Activated CD8-positive, alpha-beta memory T cell treated with anti-CD3 and anti-CD28 coated beads, Interleukin-2, amount 50 U/mL, for 4 hours (primary cell): ENCODE data around the gene UNKL.

Experiments
- DNase-seq: peaks from one replicate; pipeline ENCODE4 v3.0.0-alpha.2; 2020

The UNKL gene

DNA sequence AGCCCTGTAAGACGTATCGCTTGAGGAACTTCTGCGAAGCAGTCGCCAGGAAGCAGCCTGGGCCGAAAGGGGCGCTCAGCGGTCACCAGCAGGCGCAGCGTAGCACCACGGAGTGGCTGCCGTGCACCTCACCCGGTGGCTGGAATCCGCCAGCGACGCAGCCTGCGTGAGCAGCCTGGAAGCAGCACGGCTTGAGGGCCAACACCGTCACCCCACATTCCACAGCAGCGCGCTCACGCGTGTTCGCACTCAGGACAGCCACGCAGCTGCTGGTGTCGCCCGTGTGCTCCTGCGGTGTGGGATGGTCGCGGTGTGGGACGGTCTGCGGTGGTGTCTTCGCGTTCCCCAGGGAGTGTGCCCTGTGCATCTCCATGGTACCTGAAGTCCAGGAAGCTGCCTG lies 95.5 kb downstream of the UNKL start:
- no peak for DNase-seq

DNA sequence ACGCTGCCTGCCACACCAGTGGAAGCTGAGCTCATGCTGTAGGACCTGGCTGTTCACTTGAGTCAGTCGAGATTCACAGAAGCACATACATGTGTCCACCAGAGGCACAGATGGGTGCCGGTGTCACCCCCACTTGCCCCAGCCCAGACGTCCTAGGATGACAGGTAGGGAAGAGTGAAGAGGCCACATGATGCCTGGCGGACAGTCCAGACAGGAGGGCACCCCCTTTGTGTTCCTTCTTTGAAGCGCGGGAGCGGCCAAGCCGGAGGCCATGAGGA lies 96.3 kb downstream of the UNKL start:
- no peak for DNase-seq

DNA sequence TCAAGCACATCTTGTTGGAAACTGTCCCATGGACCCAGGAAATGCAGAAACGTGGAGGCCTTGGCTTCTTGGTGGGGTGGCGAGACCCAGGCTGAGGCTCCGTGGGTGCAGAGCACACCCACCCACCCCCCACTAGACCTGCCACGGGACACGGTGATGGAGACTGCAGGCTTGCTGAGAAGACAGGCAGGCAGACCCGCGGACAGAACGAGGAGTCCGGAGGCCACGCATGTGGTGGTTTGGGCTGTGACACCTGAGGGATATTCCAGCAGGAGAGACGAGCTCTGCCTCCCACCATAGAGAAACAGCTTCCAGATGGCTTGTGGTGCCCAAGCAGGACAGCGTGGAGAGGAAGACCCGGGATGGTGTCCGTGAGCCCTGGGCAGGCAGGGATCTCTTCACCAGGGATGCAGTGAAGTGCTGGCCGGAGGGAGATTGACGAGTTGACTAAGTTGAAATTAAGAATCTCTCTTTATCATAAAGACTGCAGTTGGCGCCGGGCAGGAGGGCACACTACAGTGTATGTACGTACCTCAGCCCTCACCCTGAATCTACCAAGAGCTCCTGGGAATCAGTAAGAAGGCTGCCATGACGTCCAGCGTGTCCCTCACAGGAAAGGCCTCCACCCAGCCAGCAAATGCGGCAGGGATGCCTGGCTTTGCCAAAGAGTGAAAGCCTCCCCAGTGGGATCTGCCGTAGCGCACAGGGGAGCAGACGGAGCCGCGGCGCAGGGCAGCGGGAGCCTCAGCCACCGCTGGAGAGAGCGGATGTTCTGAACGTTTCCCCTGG lies 96.8 kb downstream of the UNKL start:
- no peak for DNase-seq

DNA sequence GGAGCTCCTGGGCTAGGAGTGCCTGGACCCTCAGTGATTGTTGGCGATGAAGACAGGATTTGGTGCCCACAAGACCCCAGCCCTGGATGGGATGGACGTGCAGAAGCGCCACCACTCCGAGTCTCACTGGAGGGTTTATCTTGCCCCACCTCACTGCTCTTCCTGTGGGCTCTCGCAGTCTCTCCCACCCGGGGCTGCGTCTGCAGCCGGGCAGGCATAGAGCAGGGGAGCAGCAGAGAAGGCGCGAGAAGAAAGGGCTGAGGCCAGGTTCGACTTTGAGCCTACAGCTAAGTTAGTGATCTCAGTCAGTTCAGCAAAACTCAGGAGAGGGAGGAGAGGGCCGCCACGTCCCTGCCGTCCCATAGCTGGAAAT lies 98.5 kb downstream of the UNKL start:
- DNase-seq: no peak

DNA sequence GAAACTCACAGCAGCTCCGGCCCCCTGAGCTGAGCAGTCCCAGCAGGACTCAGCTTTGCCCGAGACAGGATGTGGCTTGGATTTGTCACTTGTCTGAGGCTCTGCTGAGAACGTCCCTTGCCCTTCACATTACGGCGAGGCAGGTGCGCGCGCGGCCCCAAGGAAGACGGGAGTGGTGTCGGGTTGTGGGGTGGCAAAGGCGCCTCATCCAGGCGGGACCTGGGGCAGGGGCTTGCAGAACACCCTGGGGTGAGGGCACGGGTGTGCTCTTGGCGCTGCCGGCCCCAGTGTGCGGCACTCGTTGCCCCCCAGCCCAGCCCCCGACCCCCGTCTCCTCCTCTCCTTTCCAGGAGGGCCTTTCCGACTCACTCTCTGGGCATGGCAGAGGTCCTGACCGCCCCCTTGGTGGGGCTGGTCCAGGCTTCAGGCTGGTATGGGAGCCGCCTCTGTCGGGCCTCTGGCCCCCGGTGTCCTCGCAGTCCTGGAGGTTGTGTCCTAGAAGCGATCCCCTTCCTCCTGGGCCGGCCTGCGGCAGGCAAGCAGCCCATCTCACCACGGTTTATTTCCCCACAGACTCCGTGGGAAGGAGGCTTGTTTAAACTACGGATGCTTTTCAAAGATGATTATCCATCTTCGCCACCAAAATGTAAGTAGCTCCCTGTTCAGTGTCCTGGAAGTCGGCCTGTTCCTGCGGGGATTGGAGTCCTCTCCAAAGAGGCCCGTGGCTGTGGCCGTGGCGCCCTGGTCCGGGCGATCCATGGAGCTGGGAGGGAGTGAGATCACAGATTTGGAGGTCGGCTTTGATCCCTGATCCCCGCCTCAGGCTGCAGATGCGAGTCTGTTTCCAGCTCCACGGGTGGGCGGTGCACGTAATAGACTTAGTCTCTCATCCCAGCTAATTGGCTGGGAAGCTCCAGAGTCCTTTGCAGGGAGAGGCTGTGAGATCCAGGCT lies 99.1 kb downstream of the UNKL start:
- DNase-seq: no peak

DNA sequence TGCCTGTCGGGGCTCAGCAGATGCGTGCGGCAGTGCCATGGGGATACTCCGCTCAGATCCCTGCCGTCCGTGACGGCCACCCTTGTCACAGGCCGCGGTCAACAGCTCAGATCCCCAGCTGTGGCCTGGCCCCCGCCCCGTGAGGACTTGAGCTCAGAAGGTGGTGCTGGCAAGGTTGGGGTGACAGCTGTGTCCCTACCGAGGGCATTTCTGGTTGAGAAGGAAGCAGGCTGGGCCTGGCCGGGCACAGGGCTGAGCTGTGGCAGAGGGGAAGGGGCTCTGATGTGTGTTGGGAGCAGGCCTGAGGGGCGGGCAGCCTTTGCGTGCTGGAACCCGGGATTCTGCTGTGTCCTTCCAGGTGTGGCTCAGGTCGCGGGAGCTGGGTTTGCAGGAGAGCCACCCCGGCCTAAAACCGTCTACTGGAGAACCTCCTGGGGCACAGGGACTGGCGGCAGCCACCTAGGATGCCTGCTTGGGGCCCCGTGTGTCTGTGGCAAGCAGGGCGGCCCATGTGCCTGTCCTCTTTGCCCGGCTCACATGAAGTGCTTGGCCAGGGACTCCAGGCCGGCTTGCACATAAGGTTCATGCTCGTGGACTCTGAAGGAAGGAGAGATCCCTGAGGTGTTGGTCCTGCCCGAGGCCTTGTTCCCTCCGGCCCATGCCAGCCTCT lies 100.0 kb downstream of the UNKL start:
- DNase-seq: no peak

DNA sequence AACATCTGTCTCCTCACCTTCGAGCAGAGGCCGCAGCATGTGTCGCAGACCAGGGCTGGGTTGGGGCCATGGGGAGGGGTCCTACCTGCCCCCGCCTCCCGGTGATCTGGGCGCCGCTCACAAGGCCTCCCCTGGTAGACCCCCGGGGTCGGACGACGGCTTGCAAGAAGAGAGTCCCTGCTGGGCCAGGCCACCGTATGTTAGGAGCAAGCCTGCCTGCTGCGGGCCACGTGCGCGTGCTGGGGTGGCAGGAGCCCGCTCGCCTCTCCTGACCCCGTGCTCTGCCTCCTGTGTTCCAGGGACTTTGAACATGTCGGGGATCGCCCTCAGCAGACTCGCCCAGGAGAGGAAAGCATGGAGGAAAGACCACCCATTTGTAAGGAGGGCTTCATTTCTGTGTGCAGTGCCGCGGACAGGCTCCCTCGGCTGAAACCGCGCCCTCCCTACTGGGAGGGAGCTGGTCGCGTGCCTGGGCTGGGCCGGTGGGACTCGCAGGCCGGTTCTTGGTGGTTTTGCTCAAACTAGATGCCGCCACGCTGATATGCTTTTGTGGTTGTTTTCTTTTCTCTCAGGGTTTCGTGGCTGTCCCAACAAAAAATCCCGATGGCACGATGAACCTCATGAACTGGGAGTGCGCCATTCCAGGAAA lies 100.7 kb downstream of the UNKL start:
- no peak for DNase-seq
